ENCODE results near the gene STAT3.

Gene STAT3

GRCh38 chr17:42334677-42335076, 53.6 kb downstream of the STAT3 start:
- no peak overlapping the region for H3K27ac ChIP-seq
- H3K27me3 ChIP-seq (ENCODE audit: control insufficient read depth, insufficient read depth, low read length), result no peaks in the 10 kb centered on the region
- H3K9me3 ChIP-seq (ENCODE audit: control insufficient read depth, low read length), result no peaks in the 10 kb centered on the region
- no peak overlapping the region for H3K9ac ChIP-seq
- no peak overlapping the region for H3K4me3 ChIP-seq (ENCODE audit: low read depth, low read length)
- H3K4me1 ChIP-seq, result no peaks in the 10 kb centered on the region
- H2AFZ ChIP-seq, result no peak overlapping the region
- no peak overlapping the region for H3K4me2 ChIP-seq (ENCODE audit: low read length)
- no peak for TF ChIP-seq CTCF (IDR thresholded peaks at IDR 0.05)
- H3K79me2 ChIP-seq, result no peaks in the 10 kb centered on the region
- no peaks in the 10 kb centered on the region for H3K36me3 ChIP-seq (ENCODE audit: control insufficient read depth, insufficient read depth, low read length)

GRCh38 chr17:42333053-42333452, 55.2 kb downstream of the STAT3 start:
- Histone ChIP-seq H3K4me3 (ENCODE audit: low read depth, low read length) (no peak overlapping the region), H3K9ac (no peak overlapping the region), H3K9me3 (ENCODE audit: control insufficient read depth, low read length) (no peaks in the 10 kb centered on the region), H2AFZ (no peak overlapping the region), H3K4me1 (no peaks in the 10 kb centered on the region), H3K36me3 (ENCODE audit: control insufficient read depth, insufficient read depth, low read length) (no peaks in the 10 kb centered on the region), H3K27me3 (ENCODE audit: control insufficient read depth, insufficient read depth, low read length) (no peaks in the 10 kb centered on the region), H3K79me2 (no peaks in the 10 kb centered on the region), H3K27ac (no peak overlapping the region), H3K4me2 (ENCODE audit: low read length) (no peak overlapping the region)
- no peak for TF ChIP-seq CTCF (IDR thresholded peaks at IDR 0.05)

GRCh38 chr17:42329025-42329976, 58.9 kb downstream of the STAT3 start:
- Histone ChIP-seq H3K27ac (no peak overlapping the region), H3K36me3 (ENCODE audit: control insufficient read depth, insufficient read depth, low read length) (no peaks in the 10 kb centered on the region), H3K4me2 (ENCODE audit: low read length) (no peak overlapping the region), H3K4me1 (no peaks in the 10 kb centered on the region), H3K79me2 (no peaks in the 10 kb centered on the region), H3K27me3 (ENCODE audit: control insufficient read depth, insufficient read depth, low read length) (no peaks in the 10 kb centered on the region), H3K9ac (no peak overlapping the region), H3K4me3 (ENCODE audit: low read depth, low read length) (no peak overlapping the region), H2AFZ (no peak overlapping the region), H3K9me3 (ENCODE audit: control insufficient read depth, low read length) (no peaks in the 10 kb centered on the region)
- no peak for TF ChIP-seq CTCF (IDR thresholded peaks at IDR 0.05)

- H3K27me3 ChIP-seq (ENCODE audit: control insufficient read depth, insufficient read depth, low read length), result no peaks in the 10 kb centered on the region
- no peaks in the 10 kb centered on the region for H3K36me3 ChIP-seq (ENCODE audit: control insufficient read depth, insufficient read depth, low read length)
- no peak overlapping the region for H3K9ac ChIP-seq
- no peak overlapping the region for H2AFZ ChIP-seq
- no peak overlapping the region for H3K27ac ChIP-seq
- H3K4me3 ChIP-seq (ENCODE audit: low read depth, low read length), result no peak overlapping the region
- no peaks in the 10 kb centered on the region for H3K4me1 ChIP-seq
- H3K79me2 ChIP-seq, result peaks cover 7% of the 10 kb centered on the region
- no peak for TF ChIP-seq CTCF (IDR thresholded peaks at IDR 0.05)
- no peak overlapping the region for H3K4me2 ChIP-seq (ENCODE audit: low read length)
- H3K9me3 ChIP-seq (ENCODE audit: control insufficient read depth, low read length), result no peaks in the 10 kb centered on the region
Measured at GRCh38 chr17:42325026-42325425, 63.2 kb downstream of the STAT3 start.

All from parathyroid adenoma (tissue), 2 donors.